Activated CD8-positive, alpha-beta T cell treated with anti-CD3 and anti-CD28 coated beads, Interleukin-2, amount 10 ng/mL, durations not matched to agents 7 days and 5 days (primary cell): Measurements from ENCODE around the gene SPATA25. TPM values are rescaled to one million over a fixed set of nuclear protein-coding genes. Genes with fewer than 3 reads are reported as not detected.
"Not testable (repeated sequence)": the region's sequence is repeated elsewhere in the genome, so short reads cannot be mapped to it uniquely, and the experiment has no call there.

Source experiments
- ATAC-seq: fragments of 150-1000 bp; cut with Tn5 transposase; one replicate; pipeline ENCODE4 v1.10.0; 2021; ENCODE audit warnings: moderate library complexity
- CTCF ChIA-PET: fragments of 350-600 bp; sonication (Branson Sonifier 250); formaldehyde crosslinking; loops from one replicate; lab custom pipeline; 2021; ENCODE audit warnings: antibody characterized with exemption; lab: Charles Lee
- POLR2A ChIA-PET: fragments of 350-600 bp; sonication (Branson Sonifier 250); formaldehyde crosslinking; loops from one replicate; lab custom pipeline; 2021; ENCODE audit warnings: antibody characterized with exemption; lab: Charles Lee
- DNase-seq: peaks from one replicate; pipeline ENCODE4 v3.0.0-alpha.2; 2020
- H3K27ac Mint-ChIP-seq: one replicate; pipeline ENCODE4 v1.8.0; 2021; ENCODE audit warnings: mild to moderate bottlenecking, mixed read lengths
- H3K27me3 Mint-ChIP-seq: one replicate; pipeline ENCODE4 v1.8.0; 2021; ENCODE audit warnings: low read depth, mixed read lengths
- H3K36me3 Mint-ChIP-seq: one replicate; pipeline ENCODE4 v1.8.0; 2021; ENCODE audit warnings: low read depth, mixed read lengths
- H3K4me1 Mint-ChIP-seq: one replicate; pipeline ENCODE4 v1.8.0; 2021; ENCODE audit warnings: low read depth, mixed read lengths
- H3K4me3 Mint-ChIP-seq: one replicate; pipeline ENCODE4 v1.8.0; 2021; ENCODE audit warnings: mild to moderate bottlenecking, mixed read lengths
- H3K9me3 Mint-ChIP-seq: one replicate; pipeline ENCODE4 v1.8.0; 2022; ENCODE audit warnings: mixed read lengths; ENCODE audit not compliant: insufficient read depth
- total RNA-seq, 2 experiments: library from RNA; stranded (reverse); gene quantifications; one replicate each; pipeline ENCODE4 v1.2.3, GENCODE V29; 2021

Gene SPATA25
- 1 to 10 TPM in 1 of 2 experiments, under 1 TPM in 1; 0.76 to 1.4 TPM for total RNA-seq

- Mint-ChIP-seq H3K36me3 (peaks cover 25% of the 10 kb centered on the region), H3K9me3 (no peaks in the 10 kb centered on the region), H3K27ac (no peak within 1 kb of the TSS), H3K4me1 (peaks cover 48% of the 10 kb centered on the region), H3K27me3 (no peaks in the 10 kb centered on the region), H3K4me3 (no peak within 1 kb of the TSS)
- no peak for ATAC-seq
- CTCF ChIA-PET, result interaction anchor here (0.7 to 1.5 kb wide), 4 partner anchors 23 to 89 kb away, joined by 3 read pairs; no protein-coding TSS in a partner anchor
- POLR2A ChIA-PET, result interaction anchor here (1.2 to 1.7 kb wide), 2 partner anchors 47 to 50 kb away, joined by 4 to 8 read pairs; partner anchors contain the start of gene PCIF1
- no peak for DNase-seq
Measured at GRCh38 chr20:45887346-45887715, at the start of gene SPATA25. SPATA25 (minus strand) TSS chr20:45887622; CDS start chr20:45887590, 32 bp downstream.

GRCh38 chr20:45935416-45936046, 48.1 kb upstream of the SPATA25 start:
- Mint-ChIP-seq H3K4me1 (peaks cover 29% of the 10 kb centered on the region), H3K36me3 (peaks cover 34% of the 10 kb centered on the region), H3K27ac (peak overlapping the region; percentile 93), H3K9me3 (no peaks in the 10 kb centered on the region), H3K4me3 (peak overlapping the region; percentile 90), H3K27me3 (no peaks in the 10 kb centered on the region)
- DNase-seq (no peak), ATAC-seq (no peak)
- CTCF ChIA-PET, result interaction anchor here (0.8 to 8.2 kb wide), 8 partner anchors 18 to 429 kb away, joined by 3 to 90 read pairs (median 6); partner anchors contain the start of gene ZNF335
- POLR2A ChIA-PET, result interaction anchor here (0.5 to 3.8 kb wide), 22 partner anchors 9 to 791 kb away, joined by 3 to 52 read pairs (median 6); partner anchors contain the start of genes ACOT8, CTSA, NEURL2 and PLTP

GRCh38 chr20:45934586-45935415, 47.4 kb upstream of the SPATA25 start, which contains the start of gene PCIF1:
PCIF1 (plus strand) TSS chr20:45934683; CDS start chr20:45939000, 4,317 bp downstream.
- CTCF ChIA-PET, result interaction anchor here (0.7 to 8.2 kb wide), 16 partner anchors 12 to 1444 kb away, joined by 3 to 90 read pairs (median 4); partner anchors contain the start of genes ZNF335 and ZSWIM1
- peak within 1 kb of the TSS; percentile 90 for H3K4me3 Mint-ChIP-seq
- H3K27ac Mint-ChIP-seq, result peak within 1 kb of the TSS; percentile 98
- ATAC-seq (peak; percentile 83), DNase-seq (peak; percentile 99)
- H3K27me3 Mint-ChIP-seq, result no peaks in the 10 kb centered on the region
- POLR2A ChIA-PET, result interaction anchor here (0.6 to 3.8 kb wide), 30 partner anchors 9 to 415 kb away, joined by 3 to 52 read pairs (median 4); partner anchors contain the start of genes ACOT8, CTSA, DNTTIP1 and NEURL2
- peaks cover 29% of the 10 kb centered on the region for H3K36me3 Mint-ChIP-seq
- H3K9me3 Mint-ChIP-seq, result no peaks in the 10 kb centered on the region
- H3K4me1 Mint-ChIP-seq, result peaks cover 29% of the 10 kb centered on the region

GRCh38 chr20:45934046-45934585, 46.7 kb upstream of the SPATA25 start:
- Mint-ChIP-seq H3K27ac (peak overlapping the region; percentile 98), H3K36me3 (peaks cover 23% of the 10 kb centered on the region), H3K9me3 (no peaks in the 10 kb centered on the region), H3K4me1 (peaks cover 29% of the 10 kb centered on the region), H3K27me3 (no peaks in the 10 kb centered on the region), H3K4me3 (peak overlapping the region; percentile 88)
- CTCF ChIA-PET, result interaction anchor here (0.7 to 8.2 kb wide), 17 partner anchors 12 to 1444 kb away, joined by 3 to 90 read pairs (median 5); partner anchors contain the start of genes ZNF335 and ZSWIM1
- ATAC-seq (peak; percentile 23), DNase-seq (peak; percentile 70)
- POLR2A ChIA-PET, result interaction anchor here (0.6 to 3.8 kb wide), 23 partner anchors 10 to 415 kb away, joined by 3 to 52 read pairs (median 6); partner anchors contain the start of genes ACOT8, CTSA, DNTTIP1 and NEURL2

GRCh38 chr20:45933266-45934045, 46.0 kb upstream of the SPATA25 start:
- no peaks in the 10 kb centered on the region for H3K9me3 Mint-ChIP-seq
- CTCF ChIA-PET, result interaction anchor here (0.9 to 8.2 kb wide), 12 partner anchors 13 to 134 kb away, joined by 3 to 90 read pairs (median 6); partner anchors contain the start of genes ZNF335 and ZSWIM1
- no peaks in the 10 kb centered on the region for H3K27me3 Mint-ChIP-seq

GRCh38 chr20:45931680-45932079, 44.3 kb upstream of the SPATA25 start:
- ATAC-seq, H3K36me3 Mint-ChIP-seq, H3K27me3 Mint-ChIP-seq, DNase-seq, CTCF ChIA-PET, H3K4me3 Mint-ChIP-seq, H3K27ac Mint-ChIP-seq, POLR2A ChIA-PET, H3K9me3 Mint-ChIP-seq: not testable (repeated sequence)
- H3K4me1 Mint-ChIP-seq, result peaks cover 10% of the 10 kb centered on the region

More at GRCh38 chr20:45933266-45934045, 46.0 kb upstream of the SPATA25 start:
- DNase-seq (peak; percentile 77), ATAC-seq (peak; percentile 27)
- H3K4me1 Mint-ChIP-seq, result peaks cover 28% of the 10 kb centered on the region
- H3K27ac Mint-ChIP-seq, result peak overlapping the region; percentile 98
- H3K36me3 Mint-ChIP-seq, result peaks cover 16% of the 10 kb centered on the region
- peak overlapping the region; percentile 88 for H3K4me3 Mint-ChIP-seq
- POLR2A ChIA-PET, result interaction anchor here (0.6 to 3.8 kb wide), 16 partner anchors 9 to 163 kb away, joined by 3 to 52 read pairs (median 8); partner anchors contain the start of genes ACOT8, CTSA, DNTTIP1 and NEURL2

- ChIA-PET CTCF (interaction anchor here (1.5 to 1.6 kb wide), 2 partner anchors 103 to 128 kb away, joined by 5 read pairs; no protein-coding TSS in a partner anchor), POLR2A (interaction anchor here (0.7 to 4.7 kb wide), 2 partner anchors 7 to 48 kb away, joined by 3 to 30 read pairs; partner anchors contain the start of gene PCIF1)
- ATAC-seq, result no peak
- Mint-ChIP-seq H3K4me1 (no peaks in the 10 kb centered on the region), H3K27me3 (peaks cover 2% of the 10 kb centered on the region), H3K4me3 (no peak overlapping the region), H3K36me3 (no peaks in the 10 kb centered on the region), H3K9me3 (no peaks in the 10 kb centered on the region), H3K27ac (no peak overlapping the region)
- DNase-seq, result no peak
Measured at GRCh38 chr20:45927071-45927878, 39.9 kb upstream of the SPATA25 start.

GRCh38 chr20:45926731-45927070, 39.3 kb upstream of the SPATA25 start:
- ATAC-seq (no peak), DNase-seq (no peak)
- Mint-ChIP-seq H3K4me1 (no peaks in the 10 kb centered on the region), H3K36me3 (no peaks in the 10 kb centered on the region), H3K4me3 (no peak overlapping the region), H3K27me3 (peaks cover 5% of the 10 kb centered on the region), H3K27ac (no peak overlapping the region), H3K9me3 (no peaks in the 10 kb centered on the region)
- ChIA-PET POLR2A (interaction anchor here (1.1 to 4.7 kb wide), 2 partner anchors 7 to 46 kb away, joined by 3 to 30 read pairs; partner anchors contain the start of genes PCIF1 and ZSWIM1), CTCF (interaction anchor here (1.6 kb wide), 1 partner anchor 103 kb away, joined by 5 read pairs; no protein-coding TSS in a partner anchor)

- DNase-seq (no peak), ATAC-seq (no peak)
- no peaks in the 10 kb centered on the region for H3K36me3 Mint-ChIP-seq
- ChIA-PET CTCF (no interaction called here), POLR2A (interaction anchor here (1.1 to 4.7 kb wide), 2 partner anchors 8 to 45 kb away, joined by 3 to 30 read pairs; partner anchors contain the start of genes PCIF1 and ZSWIM1)
- no peaks in the 10 kb centered on the region for H3K4me1 Mint-ChIP-seq
- no peak overlapping the region for H3K4me3 Mint-ChIP-seq
- no peaks in the 10 kb centered on the region for H3K9me3 Mint-ChIP-seq
- no peak overlapping the region for H3K27ac Mint-ChIP-seq
- peaks cover 10% of the 10 kb centered on the region for H3K27me3 Mint-ChIP-seq
Measured at GRCh38 chr20:45925821-45926506, 38.5 kb upstream of the SPATA25 start.
